H1 (cell line): ENCODE data around the gene VTN. TPM values are rescaled to one million over a fixed set of nuclear protein-coding genes. Genes with fewer than 3 reads are reported as not detected.

ENCODE experiments used
- CTCF ChIA-PET: fragments of 300-600 bp; sonication (Branson Sonifier 250); formaldehyde crosslinking; loops from one replicate; lab custom pipeline; 2021; ENCODE audit not compliant: partially characterized antibody; lab: Charles Lee
- POLR2A ChIA-PET: fragments of 300-600 bp; sonication (Branson Sonifier 250); formaldehyde crosslinking; loops from one replicate; lab custom pipeline; 2021; ENCODE audit warnings: inconsistent platforms; ENCODE audit not compliant: partially characterized antibody; lab: Charles Lee
- DNase-seq, 2 experiments: peaks; one replicate each; pipeline versions ENCODE4 v3.0.0 to v3.0.0-alpha.2; 2010 to 2022; ENCODE audit warnings: low spot score in 2 of 2, low read depth in 1 of 2, mixed read lengths in 1 of 2
- FAIRE-seq: peaks from 2 replicates; lab custom pipeline; 2011; peaks lifted over from hg19 to GRCh38; lab: Jason Lieb, UNC
- H2AFZ ChIP-seq: 2 replicates; pipeline ENCODE4 v1.8.1; 2012; ENCODE audit warnings: low read length, inconsistent platforms
- H2AK5ac ChIP-seq: 2 replicates; pipeline ENCODE4 v1.6.1; 2013; ENCODE audit warnings: low read depth, low read length
- H2BK120ac ChIP-seq: replicated peaks from 2 replicates; pipeline ENCODE3; 2013; ENCODE audit warnings: low read depth, low read length, inconsistent platforms
- H2BK12ac ChIP-seq: 2 replicates; pipeline ENCODE4 v1.6.1; 2013; ENCODE audit warnings: low read depth, low read length
- H2BK15ac ChIP-seq: 2 replicates; pipeline ENCODE4 v1.6.1; 2013; ENCODE audit warnings: low read length
- H2BK20ac ChIP-seq: 2 replicates; pipeline ENCODE4 v1.6.1; 2013; ENCODE audit warnings: low read length
- H2BK5ac ChIP-seq: 2 replicates; pipeline ENCODE4 v1.6.1; 2013; ENCODE audit warnings: low read depth, low read length
- H3K14ac ChIP-seq: 2 replicates; pipeline ENCODE4 v1.6.1; 2013; ENCODE audit warnings: inconsistent platforms; ENCODE audit not compliant: insufficient read length
- H3K18ac ChIP-seq: 2 replicates; pipeline ENCODE4 v1.6.1; 2013; ENCODE audit warnings: low read length; ENCODE audit errors: extremely low read depth
- H3K23ac ChIP-seq: 2 replicates; pipeline ENCODE4 v1.6.1; 2013; ENCODE audit warnings: inconsistent platforms; ENCODE audit not compliant: insufficient read length
- H3K23me2 ChIP-seq: 2 replicates; pipeline ENCODE4 v1.6.1; 2013; ENCODE audit warnings: low read depth, low read length
- H3K27ac ChIP-seq: 2 replicates; pipeline ENCODE4 v1.6.1; 2011; ENCODE audit warnings: low read depth, low read length, inconsistent platforms
- H3K27me3 ChIP-seq, 4 experiments: replicated peaks in 1 of 4; 1 replicate in 1 of 4; 2 replicates in 3 of 4; pipeline versions ENCODE4 v1.6.1 to v1.8.1; 2011 to 2013; ENCODE audit warnings: low read length in 3 of 4, mild to moderate bottlenecking in 3 of 4, inconsistent platforms in 2 of 4, mixed read lengths in 2 of 4, moderate library complexity in 1 of 4; ENCODE audit not compliant: control insufficient read depth in 3 of 4, insufficient read depth in 3 of 4; ENCODE audit errors: extremely low read depth in 1 of 4
- H3K36me3 ChIP-seq, 4 experiments: 2 replicates each; pipeline versions ENCODE4 v1.6.1 to v1.8.1; 2011 to 2013; ENCODE audit warnings: mild to moderate bottlenecking in 4 of 4, low read length in 3 of 4, moderate library complexity in 2 of 4, control low read depth in 1 of 4, inconsistent platforms in 1 of 4; ENCODE audit not compliant: insufficient read depth in 4 of 4, control insufficient read depth in 2 of 4
- H3K4ac ChIP-seq: replicated peaks from 2 replicates; pipeline ENCODE3; 2013; ENCODE audit warnings: low read length, low read depth, mixed read lengths, inconsistent platforms; ENCODE audit not compliant: insufficient read length
- H3K4me1 ChIP-seq, 4 experiments: replicated peaks in 1 of 4; 1 replicate in 1 of 4; 2 replicates in 3 of 4; pipeline versions ENCODE4 v1.6.1 to v1.8.1; 2011 to 2013; ENCODE audit warnings: low read length in 3 of 4, inconsistent platforms in 2 of 4, mixed read lengths in 1 of 4; ENCODE audit not compliant: insufficient read depth in 4 of 4, control insufficient read depth in 3 of 4
- H3K4me2 ChIP-seq, 2 experiments: 2 replicates each; pipeline versions ENCODE4 v1.6.1 to v1.8.1; 2011 to 2013; ENCODE audit warnings: low read depth in 2 of 2, low read length in 2 of 2, control low read depth in 1 of 2, inconsistent platforms in 1 of 2, mild to moderate bottlenecking in 1 of 2; ENCODE audit not compliant: insufficient read depth in 1 of 2
- H3K4me3 ChIP-seq, 4 experiments: fragments of 200-600, 300-600 bp in 1 of 4; sonication (generic), shearing (Covaris generic), sonication (Bioruptor Twin) in 1 of 4; 2 replicates each; pipeline versions ENCODE4 v1.5.1 to v1.8.1; 2011 to 2016; ENCODE audit warnings: low read length in 4 of 4, low read depth in 3 of 4, control low read depth in 2 of 4, inconsistent platforms in 2 of 4, mild to moderate bottlenecking in 2 of 4, mixed read lengths in 1 of 4, moderate library complexity in 1 of 4; ENCODE audit not compliant: insufficient read depth in 2 of 4; ENCODE audit errors: extremely low read depth in 1 of 4
- H3K56ac ChIP-seq: replicated peaks from 2 replicates; pipeline ENCODE3; 2013; ENCODE audit warnings: low read depth, mild to moderate bottlenecking, mixed read lengths, low read length, inconsistent platforms; ENCODE audit not compliant: insufficient read length
- H3K79me1 ChIP-seq: 2 replicates; pipeline ENCODE4 v1.6.1; 2013; ENCODE audit warnings: low read depth, low read length, control low read depth
- H3K79me2 ChIP-seq, 2 experiments: 2 replicates each; pipeline versions ENCODE4 v1.6.1 to v1.8.1; 2012 to 2013; ENCODE audit warnings: low read length in 2 of 2, mild to moderate bottlenecking in 2 of 2, inconsistent platforms in 1 of 2; ENCODE audit not compliant: insufficient read depth in 2 of 2, control insufficient read depth in 1 of 2
- H3K9ac ChIP-seq, 4 experiments: replicated peaks in 1 of 4; 1 replicate in 1 of 4; 2 replicates in 3 of 4; pipeline versions ENCODE4 v1.6.1 to v1.8.1; 2011 to 2013; ENCODE audit warnings: low read depth in 3 of 4, low read length in 3 of 4, control low read depth in 2 of 4, mild to moderate bottlenecking in 2 of 4, moderate library complexity in 2 of 4, inconsistent platforms in 1 of 4; ENCODE audit errors: extremely low read depth in 1 of 4
- H3K9me3 ChIP-seq, 2 experiments: 2 replicates each; pipeline versions ENCODE4 v1.6.1 to v1.8.1; 2012 to 2013; ENCODE audit warnings: mild to moderate bottlenecking in 2 of 2, moderate library complexity in 2 of 2, control low read depth in 1 of 2, inconsistent platforms in 1 of 2, low read depth in 1 of 2, low read length in 1 of 2, mixed read lengths in 1 of 2; ENCODE audit not compliant: insufficient read depth in 2 of 2
- H4K20me1 ChIP-seq, 2 experiments: replicated peaks in 1 of 2; 2 replicates each; pipeline versions ENCODE3 to v1.8.1; 2011 to 2013; ENCODE audit warnings: inconsistent platforms in 2 of 2, low read length in 2 of 2, mild to moderate bottlenecking in 1 of 2; ENCODE audit not compliant: insufficient read depth in 2 of 2, control insufficient read depth in 1 of 2
- H4K5ac ChIP-seq: 2 replicates; pipeline ENCODE4 v1.6.1; 2013; ENCODE audit warnings: low read length, low read depth, mixed read lengths, inconsistent platforms; ENCODE audit not compliant: insufficient read length
- H4K8ac ChIP-seq: 2 replicates; pipeline ENCODE4 v1.8.0; 2013; ENCODE audit warnings: mild to moderate bottlenecking, moderate library complexity, low read length, inconsistent platforms; ENCODE audit not compliant: insufficient read depth; ENCODE audit errors: extremely low read depth
- H4K91ac ChIP-seq: replicated peaks from 2 replicates; pipeline ENCODE3; 2013; ENCODE audit warnings: low read length, mixed read lengths, inconsistent platforms; ENCODE audit not compliant: insufficient read length
- BACH1 ChIP-seq: IDR thresholded peaks from 2 replicates; pipeline ENCODE4 v1.6.1; 2012; ENCODE audit warnings: low read length, improper control_type of control experiment
- CEBPB ChIP-seq: IDR thresholded peaks from 2 replicates; pipeline ENCODE4 v1.6.1; 2012; ENCODE audit warnings: low read depth, low read length
- CTBP2 ChIP-seq: IDR thresholded peaks from 2 replicates; pipeline ENCODE4 v1.7.0; 2011; ENCODE audit warnings: borderline replicate concordance, mild to moderate bottlenecking, moderate library complexity, mixed read lengths, low read length; ENCODE audit not compliant: insufficient read depth, insufficient read length
- HDAC6 ChIP-seq: IDR thresholded peaks from one replicate; pipeline ENCODE4 v1.7.1; 2012; ENCODE audit warnings: low read depth, mild to moderate bottlenecking, inconsistent platforms, low read length, moderate library complexity
- JUN ChIP-seq: IDR thresholded peaks from 2 replicates; pipeline ENCODE4 v1.6.1; 2011; ENCODE audit warnings: low read depth, mild to moderate bottlenecking, improper control_type of control experiment, low read length
- KDM4A ChIP-seq: IDR thresholded peaks from one replicate; pipeline ENCODE4 v1.7.1; 2012; ENCODE audit warnings: low read depth, mild to moderate bottlenecking, moderate library complexity, low read length, inconsistent platforms; ENCODE audit not compliant: severe bottlenecking
- MAFK ChIP-seq: IDR thresholded peaks from 2 replicates; pipeline ENCODE4 v1.6.1; 2012; ENCODE audit warnings: low read depth, mild to moderate bottlenecking, improper control_type of control experiment, low read length
- RBBP5 ChIP-seq: IDR thresholded peaks from 2 replicates; pipeline ENCODE4 v1.7.1; 2012; ENCODE audit warnings: low read depth, mild to moderate bottlenecking, inconsistent platforms, low read length, moderate library complexity, borderline replicate concordance
- SP1 ChIP-seq: IDR thresholded peaks from 2 replicates; pipeline ENCODE4 v1.6.1; 2011; ENCODE audit warnings: low read depth, low read length
- SRF ChIP-seq: IDR thresholded peaks from 2 replicates; pipeline ENCODE4 v1.6.1; 2011; ENCODE audit warnings: mild to moderate bottlenecking, low read depth, low read length, moderate library complexity
- SUZ12 ChIP-seq: fragments of 200-600 bp; sonication (generic); IDR thresholded peaks from 2 replicates; pipeline ENCODE4 v1.6.1; 2012; ENCODE audit warnings: mild to moderate bottlenecking, inconsistent platforms, low read length, moderate library complexity, mixed read lengths
- TAF7 ChIP-seq: optimal IDR thresholded peaks from 2 replicates; pipeline ENCODE3; 2011; ENCODE audit warnings: low read depth, mild to moderate bottlenecking, inconsistent platforms, low read length, moderate library complexity, borderline replicate concordance
- TBP ChIP-seq: IDR thresholded peaks from 2 replicates; pipeline ENCODE4 v1.6.1; 2011; ENCODE audit warnings: low read depth, low read length, improper control_type of control experiment
- WGBS, 2 experiments: shearing (Covaris generic) in 1 of 2; methylation state at CpG; one replicate each; pipeline versions ENCODE4 v1.1.6 to v1.1.7; 2013 to 2015; ENCODE audit warnings: low lambda C conversion rate in 2 of 2, mixed read lengths in 2 of 2, inconsistent platforms in 1 of 2, low coverage in 1 of 2, missing lambda C conversion rate in 1 of 2; ENCODE audit not compliant: insufficient replicate concordance in 2 of 2, insufficient coverage in 1 of 2, insufficient read length in 1 of 2; ENCODE audit errors: extremely low coverage in 1 of 2, missing lambda C conversion rate in 1 of 2; 5-methylcytosine and 5-hydroxymethylcytosine counted together
- polyA plus RNA-seq, 7 experiments: library from polyadenylated mRNA; depleted of rRNA in 3 of 7; stranded (reverse) in 5 of 7; unstranded in 2 of 7; fragments of >200 nt in 5 of 7; fragments of 200-250 nt in 2 of 7; gene quantifications; 1 replicate in 5 of 7; 2 replicates in 1 of 7; 4 replicates in 1 of 7; pipeline versions ENCODE4 v1.2.1 to v1.2.3, GENCODE V29; 2011 to 2013; ENCODE audit warnings: missing spikeins in 2 of 7, mixed read lengths in 2 of 7
- total RNA-seq: library from RNA; stranded (reverse); fragmentation: NEBNext Ultra II Directional; extraction: Animal tissue kit (Norgen Biotek cat#: 25700); gene quantifications from 2 replicates; pipeline ENCODE4 v1.2.1, GENCODE V29; 2021
- TF ChIP-seq, protein P1 (sequence below): IDR thresholded peaks from 2 replicates; pipeline ENCODE4 v1.6.1; 2012; ENCODE audit warnings: inconsistent platforms

VTN gene
- total and polyA plus RNA-seq, 2 of the 8 experiments (the other 6 are each of a cell fraction or from before 2014, with no cell fraction given), result 0.18 TPM; not detected in 1

DNA sequence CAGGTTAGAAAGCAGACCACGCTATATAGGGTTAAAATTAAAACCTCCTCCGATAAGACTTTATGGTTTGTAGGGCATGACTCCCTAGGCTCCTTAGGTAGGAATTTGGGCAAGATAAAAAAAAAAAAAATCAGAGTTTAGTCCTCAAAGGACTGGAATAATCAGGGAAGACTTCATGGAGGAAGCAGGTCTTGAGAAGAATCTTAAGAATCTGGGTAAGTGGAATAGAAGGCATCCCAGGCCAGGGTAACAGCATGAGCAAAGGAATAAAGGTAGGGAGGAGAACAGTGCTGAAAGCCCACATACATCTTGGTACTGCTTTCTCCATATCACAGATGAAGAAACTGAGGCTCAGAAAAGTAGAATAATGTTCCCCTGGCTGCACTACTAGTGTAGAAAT lies 20.5 kb upstream of the VTN start:
- 90% methylated on average over 2 of the region's 2 CpGs; no CpG with 5 or more reads in 1 of the 2 experiments for WGBS, 2 experiments
- H3K36me3 ChIP-seq, result 0 out of 8 replicates have a peak, but pooled peaks cover 0 to 3% (median 0%) of the 10 kb centered on the region in 4 experiments
- POLR2A ChIA-PET, result interaction anchor here (0.6 to 12.7 kb wide), 2 partner anchors 11 to 86 kb away, joined by 3 to 135 read pairs; partner anchors contain the start of gene SLC46A1
- TF ChIP-seq SP1, result no peak
- no peak for TF ChIP-seq BACH1
- no peak for TF ChIP-seq TAF7
- TF ChIP-seq CEBPB, result no peak
- no peak for TF ChIP-seq MAFK
- no peak for TF ChIP-seq TBP
- TF ChIP-seq, protein P1, sequence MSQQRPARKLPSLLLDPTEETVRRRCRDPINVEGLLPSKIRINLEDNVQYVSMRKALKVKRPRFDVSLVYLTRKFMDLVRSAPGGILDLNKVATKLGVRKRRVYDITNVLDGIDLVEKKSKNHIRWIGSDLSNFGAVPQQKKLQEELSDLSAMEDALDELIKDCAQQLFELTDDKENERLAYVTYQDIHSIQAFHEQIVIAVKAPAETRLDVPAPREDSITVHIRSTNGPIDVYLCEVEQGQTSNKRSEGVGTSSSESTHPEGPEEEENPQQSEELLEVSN, result no peak
- TF ChIP-seq RBBP5, result no peak
- no peak for TF ChIP-seq CTBP2
- TF ChIP-seq SUZ12, result no peak
- TF ChIP-seq HDAC6, result no peak
- TF ChIP-seq SRF, result no peak
- no peak for TF ChIP-seq JUN
- no peak for TF ChIP-seq KDM4A

More for the DNA sequence above, 20.5 kb upstream of the VTN start:
- H3K56ac ChIP-seq, result no peak overlapping the region
- H3K9ac ChIP-seq, result no peak overlapping the region
- H3K4me1 ChIP-seq, result no peaks in the 10 kb centered on the region
- no peak overlapping the region for H4K8ac ChIP-seq
- H3K18ac ChIP-seq, result no peak overlapping the region
- no peak overlapping the region for H2BK120ac ChIP-seq
- no peak overlapping the region for H2BK12ac ChIP-seq
- no peak overlapping the region for H2AK5ac ChIP-seq
- no peak for FAIRE-seq
- H3K23ac ChIP-seq, result no peak overlapping the region
- no peak overlapping the region for H3K14ac ChIP-seq
- H3K79me2 ChIP-seq, result no peaks in the 10 kb centered on the region
- no peaks in the 10 kb centered on the region for H3K23me2 ChIP-seq
- H3K4ac ChIP-seq, result no peak overlapping the region
- no peak overlapping the region for H4K5ac ChIP-seq
- no peaks in the 10 kb centered on the region for H4K20me1 ChIP-seq
- no peak for DNase-seq
- H3K79me1 ChIP-seq, result no peaks in the 10 kb centered on the region
- CTCF ChIA-PET, result interaction anchor here (0.6 to 2.0 kb wide), 3 partner anchors 9 to 1435 kb away, joined by 3 to 9 read pairs (median 3); no protein-coding TSS in a partner anchor
- no peak overlapping the region for H2BK5ac ChIP-seq
- no peaks in the 10 kb centered on the region for H3K9me3 ChIP-seq
- H3K27ac ChIP-seq, result no peak overlapping the region
- H2BK15ac ChIP-seq, result no peak overlapping the region
- H2AFZ ChIP-seq, result no peak overlapping the region
- no peak overlapping the region for H3K4me2 ChIP-seq
- no peak overlapping the region for H3K4me3 ChIP-seq
- no peak overlapping the region for H4K91ac ChIP-seq
- peaks cover under 1 to 7% (median 4%) of the 10 kb centered on the region in 4 experiments for H3K27me3 ChIP-seq
- no peak overlapping the region for H2BK20ac ChIP-seq
